ENCODE results near the gene CDCA3.

DNA sequence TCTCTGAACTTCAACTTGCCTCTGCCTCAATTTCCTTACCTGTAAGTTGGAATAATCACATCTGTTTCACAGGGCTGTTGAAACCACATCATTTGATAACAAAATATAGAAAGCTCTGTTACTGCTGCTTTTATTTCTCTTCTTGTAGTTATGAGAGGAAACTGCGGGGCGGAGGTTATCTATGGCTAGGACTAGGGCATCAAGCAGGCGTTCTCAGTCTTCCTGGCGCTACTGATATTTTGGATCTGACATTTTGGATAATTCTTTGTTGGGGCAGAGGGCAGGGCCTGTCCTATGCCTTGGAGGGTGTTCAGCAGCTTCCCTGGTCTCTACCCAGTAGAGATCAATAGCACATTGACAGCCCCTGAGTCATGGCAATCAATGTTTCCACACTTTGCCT is 19.0 kb downstream of the CDCA3 start:
- TF ChIP-seq, protein P1, sequence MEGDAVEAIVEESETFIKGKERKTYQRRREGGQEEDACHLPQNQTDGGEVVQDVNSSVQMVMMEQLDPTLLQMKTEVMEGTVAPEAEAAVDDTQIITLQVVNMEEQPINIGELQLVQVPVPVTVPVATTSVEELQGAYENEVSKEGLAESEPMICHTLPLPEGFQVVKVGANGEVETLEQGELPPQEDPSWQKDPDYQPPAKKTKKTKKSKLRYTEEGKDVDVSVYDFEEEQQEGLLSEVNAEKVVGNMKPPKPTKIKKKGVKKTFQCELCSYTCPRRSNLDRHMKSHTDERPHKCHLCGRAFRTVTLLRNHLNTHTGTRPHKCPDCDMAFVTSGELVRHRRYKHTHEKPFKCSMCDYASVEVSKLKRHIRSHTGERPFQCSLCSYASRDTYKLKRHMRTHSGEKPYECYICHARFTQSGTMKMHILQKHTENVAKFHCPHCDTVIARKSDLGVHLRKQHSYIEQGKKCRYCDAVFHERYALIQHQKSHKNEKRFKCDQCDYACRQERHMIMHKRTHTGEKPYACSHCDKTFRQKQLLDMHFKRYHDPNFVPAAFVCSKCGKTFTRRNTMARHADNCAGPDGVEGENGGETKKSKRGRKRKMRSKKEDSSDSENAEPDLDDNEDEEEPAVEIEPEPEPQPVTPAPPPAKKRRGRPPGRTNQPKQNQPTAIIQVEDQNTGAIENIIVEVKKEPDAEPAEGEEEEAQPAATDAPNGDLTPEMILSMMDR (IDR thresholded peaks at IDR 0.05) = no peak
- TF ChIP-seq POLR2A (IDR thresholded peaks at IDR 0.05) = no peak

Data from lower leg skin (tissue), 3 donors.